ENCODE results near the gene SERPINB1.
A peak's percentile ranks its signal among the peaks of the same experiment; 100 is the strongest.
"Not testable (repeated sequence)": the region's sequence is repeated elsewhere in the genome, so short reads cannot be mapped to it uniquely, and the experiment has no call there.

SERPINB1 gene

GRCh38 chr6:2865694-2866151, 24.1 kb upstream of the SERPINB1 start:
- no peak for DNase-seq

- DNase-seq = no peak
Measured at GRCh38 chr6:2865270-2865669, 23.6 kb upstream of the SERPINB1 start.

- DNase-seq = no peak
Measured at GRCh38 chr6:2863901-2864300, 22.2 kb upstream of the SERPINB1 start.

GRCh38 chr6:2862712-2863181, 21.1 kb upstream of the SERPINB1 start:
- DNase-seq = peak; percentile 62

- peak; percentile 62 for DNase-seq
Measured at GRCh38 chr6:2861822-2862164, 20.1 kb upstream of the SERPINB1 start.

- DNase-seq = peak; percentile 65
Measured at GRCh38 chr6:2861060-2861821, 19.6 kb upstream of the SERPINB1 start.

- not testable (repeated sequence) for DNase-seq
Measured at GRCh38 chr6:2860706-2861059, 19.0 kb upstream of the SERPINB1 start.

GRCh38 chr6:2859798-2860705, 18.4 kb upstream of the SERPINB1 start:
- not testable (repeated sequence) for DNase-seq

GRCh38 chr6:2859185-2859700, 17.6 kb upstream of the SERPINB1 start:
- DNase-seq = peak; percentile 65

GRCh38 chr6:2857580-2858337, 16.1 kb upstream of the SERPINB1 start:
- DNase-seq = peak; percentile 92

GRCh38 chr6:2857185-2857579, 15.5 kb upstream of the SERPINB1 start:
- DNase-seq = no peak

- DNase-seq = no peak
Measured at GRCh38 chr6:2855061-2855519, 13.4 kb upstream of the SERPINB1 start.

- no peak for DNase-seq
Measured at GRCh38 chr6:2854396-2854982, 12.8 kb upstream of the SERPINB1 start.

GRCh38 chr6:2853769-2854395, 12.2 kb upstream of the SERPINB1 start:
- peak; percentile 88 for DNase-seq

- DNase-seq = not testable (repeated sequence)
Measured at GRCh38 chr6:2853378-2853768, 11.7 kb upstream of the SERPINB1 start.

- no peak for DNase-seq
Measured at GRCh38 chr6:2852921-2853322, 11.3 kb upstream of the SERPINB1 start.

- no peak for DNase-seq
Measured at GRCh38 chr6:2852514-2852855, 10.8 kb upstream of the SERPINB1 start.

- no peak for DNase-seq
Measured at GRCh38 chr6:2851727-2852513, 10.3 kb upstream of the SERPINB1 start.

- no peak for DNase-seq
Measured at GRCh38 chr6:2850538-2851113, 9.0 kb upstream of the SERPINB1 start.

- DNase-seq = peak; percentile 70
Measured at GRCh38 chr6:2848851-2849250, 7.2 kb upstream of the SERPINB1 start.

- DNase-seq = no peak
Measured at GRCh38 chr6:2845880-2846208, 4.2 kb upstream of the SERPINB1 start.
